ENCODE results near the gene TRAPPC4.

- TF ChIP-seq CTCF (IDR thresholded peaks at IDR 0.05 in 4 of 5, conservative IDR thresholded peaks at IDR 0.05 in 1 of 5) (peak in 1 of 5 experiments; percentile 17), POLR2A (IDR thresholded peaks at IDR 0.05) (peak; percentile 75 to 91)
Measured at GRCh38 chr11:118997627-118998387, 20.8 kb upstream of the TRAPPC4 start, which contains the start of gene CENATAC.
